GM15510 (cell line): Measurements from ENCODE around the gene CRACR2B.
A peak's percentile ranks its signal among the peaks of the same experiment; 100 is the strongest.

ENCODE experiments used
- POLR2A ChIP-seq: IDR thresholded peaks from 3 replicates; pipeline ENCODE4 v1.6.1; 2011; ENCODE audit warnings: borderline replicate concordance; ENCODE audit not compliant: insufficient read length; ENCODE audit errors: extremely low read depth

The CRACR2B gene

GRCh38 chr11:815675-816432 is 11.9 kb upstream of the CRACR2B start:
- TF ChIP-seq POLR2A, result no peak

- no peak for TF ChIP-seq POLR2A
Observed at GRCh38 chr11:816433-816779, 11.3 kb upstream of the CRACR2B start.

GRCh38 chr11:818396-819128 is 9.2 kb upstream of the CRACR2B start, which contains the start of gene PNPLA2:
Gene PNPLA2 (plus strand): TSS chr11:818914. CDS start chr11:819719, 805 bp downstream.
- no peak for TF ChIP-seq POLR2A

GRCh38 chr11:819129-819931 is 8.4 kb upstream of the CRACR2B start:
- TF ChIP-seq POLR2A, result peak; percentile 95

GRCh38 chr11:819943-820649 is 7.6 kb upstream of the CRACR2B start:
- TF ChIP-seq POLR2A, result no peak

- TF ChIP-seq POLR2A, result no peak
Observed at GRCh38 chr11:820655-821511, 6.8 kb upstream of the CRACR2B start.

GRCh38 chr11:821512-822371 is 6.0 kb upstream of the CRACR2B start:
- TF ChIP-seq POLR2A, result no peak

GRCh38 chr11:823441-824291 is 4.1 kb upstream of the CRACR2B start:
- TF ChIP-seq POLR2A, result no peak

- no peak for TF ChIP-seq POLR2A
Observed at GRCh38 chr11:824292-824880, 3.3 kb upstream of the CRACR2B start.

GRCh38 chr11:824942-825341 is 2.8 kb upstream of the CRACR2B start:
- TF ChIP-seq POLR2A, result no peak

GRCh38 chr11:825366-826226 is 2.1 kb upstream of the CRACR2B start:
- no peak for TF ChIP-seq POLR2A
